Tibial nerve (tissue), 4 donors: ENCODE results near the gene SYT7.

ENCODE experiments used
- EP300 ChIP-seq, 2 donors: sonication (generic); formaldehyde crosslinking; IDR thresholded peaks; one replicate each; pipeline ENCODE4 v1.6.1; 2017; ENCODE audit warnings: antibody characterized with exemption in 2 of 2, mild to moderate bottlenecking in 1 of 2
- POLR2A ChIP-seq, 2 donors: fragments of 450-650 bp; IDR thresholded peaks; one replicate each; pipeline ENCODE4 v1.6.1; 2017; ENCODE audit warnings: antibody characterized with exemption in 2 of 2, mild to moderate bottlenecking in 2 of 2, moderate library complexity in 2 of 2
- TF ChIP-seq, protein P1 (sequence below), 5 experiments: fragments of 200-600 bp in 3 of 5; fragments of 450-650 bp in 2 of 5; sonication (generic) in 3 of 5; IDR thresholded peaks; one replicate each; pipeline ENCODE4 v1.5.1; 2016 to 2019; ENCODE audit warnings: antibody characterized with exemption in 5 of 5, mild to moderate bottlenecking in 3 of 5, moderate library complexity in 2 of 5

DNA sequence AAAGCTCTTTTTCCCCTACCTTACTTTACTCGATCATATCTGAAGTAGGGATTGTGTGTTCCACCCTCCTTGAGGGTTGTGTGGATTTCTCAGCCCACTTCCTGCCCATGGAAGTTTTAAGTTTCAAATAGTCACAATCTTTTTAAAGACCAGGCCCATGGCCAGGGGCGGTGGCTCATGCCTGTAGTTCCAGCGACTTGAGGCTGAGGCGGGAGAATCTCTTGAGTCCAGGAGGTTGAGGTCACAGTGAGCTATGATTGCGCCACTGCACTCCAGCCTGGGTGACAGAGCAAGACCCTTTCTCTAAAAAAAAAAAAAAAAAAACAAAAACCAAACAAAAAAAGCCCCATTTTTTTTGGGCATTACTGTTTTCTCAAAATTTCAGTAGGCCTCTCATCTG, 108.6 kb downstream of the SYT7 start:
- TF ChIP-seq, protein P1, sequence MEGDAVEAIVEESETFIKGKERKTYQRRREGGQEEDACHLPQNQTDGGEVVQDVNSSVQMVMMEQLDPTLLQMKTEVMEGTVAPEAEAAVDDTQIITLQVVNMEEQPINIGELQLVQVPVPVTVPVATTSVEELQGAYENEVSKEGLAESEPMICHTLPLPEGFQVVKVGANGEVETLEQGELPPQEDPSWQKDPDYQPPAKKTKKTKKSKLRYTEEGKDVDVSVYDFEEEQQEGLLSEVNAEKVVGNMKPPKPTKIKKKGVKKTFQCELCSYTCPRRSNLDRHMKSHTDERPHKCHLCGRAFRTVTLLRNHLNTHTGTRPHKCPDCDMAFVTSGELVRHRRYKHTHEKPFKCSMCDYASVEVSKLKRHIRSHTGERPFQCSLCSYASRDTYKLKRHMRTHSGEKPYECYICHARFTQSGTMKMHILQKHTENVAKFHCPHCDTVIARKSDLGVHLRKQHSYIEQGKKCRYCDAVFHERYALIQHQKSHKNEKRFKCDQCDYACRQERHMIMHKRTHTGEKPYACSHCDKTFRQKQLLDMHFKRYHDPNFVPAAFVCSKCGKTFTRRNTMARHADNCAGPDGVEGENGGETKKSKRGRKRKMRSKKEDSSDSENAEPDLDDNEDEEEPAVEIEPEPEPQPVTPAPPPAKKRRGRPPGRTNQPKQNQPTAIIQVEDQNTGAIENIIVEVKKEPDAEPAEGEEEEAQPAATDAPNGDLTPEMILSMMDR (IDR thresholded peaks at IDR 0.05) = no peak
- TF ChIP-seq POLR2A (IDR thresholded peaks at IDR 0.05) (no peak), EP300 (IDR thresholded peaks at IDR 0.05) (peak in 1 of 2 donors; percentile 47)
